H9 (cell line): ENCODE measurements around the gene MYRIP. TPM values are rescaled to one million over a fixed set of nuclear protein-coding genes. Genes with fewer than 3 reads are reported as not detected.

Source experiments
- DNase-seq: peaks from one replicate; pipeline ENCODE4 v3.0.0-alpha.2; 2017
- H2AFZ ChIP-seq: one replicate; pipeline ENCODE4 v1.6.1; 2013; ENCODE audit warnings: mild to moderate bottlenecking, low read length, control low read depth, moderate library complexity
- H2AK5ac ChIP-seq: 2 replicates; pipeline ENCODE4 v1.6.1; 2013; ENCODE audit warnings: low read length, control low read depth, mixed read lengths; ENCODE audit not compliant: insufficient read length
- H2BK120ac ChIP-seq: one replicate; pipeline ENCODE4 v1.6.1; 2013; ENCODE audit warnings: low read depth, mild to moderate bottlenecking, low read length, control low read depth, inconsistent platforms; ENCODE audit not compliant: poor library complexity, severe bottlenecking
- H2BK12ac ChIP-seq: 2 replicates; pipeline ENCODE4 v1.6.1; 2013; ENCODE audit warnings: low read length, control low read depth, mixed read lengths, low read depth; ENCODE audit not compliant: insufficient read length
- H2BK15ac ChIP-seq: 2 replicates; pipeline ENCODE4 v1.6.1; 2013; ENCODE audit warnings: low read depth, low read length, control low read depth
- H2BK20ac ChIP-seq: one replicate; pipeline ENCODE4 v1.6.1; 2013; ENCODE audit warnings: low read depth, mild to moderate bottlenecking, low read length, control low read depth, inconsistent platforms; ENCODE audit not compliant: poor library complexity, severe bottlenecking
- H2BK5ac ChIP-seq: 2 replicates; pipeline ENCODE4 v1.6.1; 2013; ENCODE audit warnings: low read length, control low read depth, mixed read lengths; ENCODE audit not compliant: insufficient read length
- H3K14ac ChIP-seq: 2 replicates; pipeline ENCODE4 v1.6.1; 2013; ENCODE audit warnings: low read length, control low read depth; ENCODE audit not compliant: insufficient read depth
- H3K18ac ChIP-seq: 2 replicates; pipeline ENCODE4 v1.6.1; 2013; ENCODE audit warnings: low read depth, mild to moderate bottlenecking, mixed read lengths, low read length, control low read depth; ENCODE audit not compliant: insufficient read length
- H3K23ac ChIP-seq: 2 replicates; pipeline ENCODE4 v1.6.1; 2013; ENCODE audit warnings: low read length, control low read depth, mixed read lengths, low read depth; ENCODE audit not compliant: insufficient read length
- H3K23me2 ChIP-seq: 2 replicates; pipeline ENCODE4 v1.6.1; 2013; ENCODE audit warnings: low read depth, mild to moderate bottlenecking, mixed read lengths, low read length, control low read depth; ENCODE audit not compliant: insufficient read length, poor library complexity, severe bottlenecking
- H3K27ac ChIP-seq: 2 replicates; pipeline ENCODE4 v1.5.1; 2013; ENCODE audit warnings: low read length, control low read depth, mixed read lengths, low read depth; ENCODE audit not compliant: insufficient read length
- H3K27me3 ChIP-seq: 2 replicates; pipeline ENCODE4 v1.6.1; 2013; ENCODE audit warnings: low read length, control low read depth, inconsistent platforms; ENCODE audit not compliant: insufficient read depth
- H3K4ac ChIP-seq: 2 replicates; pipeline ENCODE4 v1.6.1; 2013; ENCODE audit warnings: low read depth, mild to moderate bottlenecking, control low read depth, inconsistent platforms, low read length, moderate library complexity
- H3K4me1 ChIP-seq: 2 replicates; pipeline ENCODE4 v1.6.1; 2013; ENCODE audit warnings: low read length, control low read depth, inconsistent platforms; ENCODE audit not compliant: insufficient read depth
- H3K4me2 ChIP-seq: 2 replicates; pipeline ENCODE4 v1.6.1; 2013; ENCODE audit warnings: low read length, control low read depth, mixed read lengths; ENCODE audit not compliant: insufficient read length, insufficient read depth
- H3K56ac ChIP-seq: 2 replicates; pipeline ENCODE4 v1.6.1; 2013; ENCODE audit warnings: low read depth, mild to moderate bottlenecking, mixed read lengths, low read length, control low read depth; ENCODE audit not compliant: insufficient read length
- H3K79me1 ChIP-seq: 2 replicates; pipeline ENCODE4 v1.6.1; 2013; ENCODE audit warnings: low read depth, mild to moderate bottlenecking, moderate library complexity, low read length, control low read depth, inconsistent platforms; ENCODE audit not compliant: insufficient read depth, poor library complexity, severe bottlenecking
- H3K79me2 ChIP-seq: 2 replicates; pipeline ENCODE4 v1.6.1; 2013; ENCODE audit warnings: low read length, control low read depth, inconsistent platforms; ENCODE audit not compliant: insufficient read depth
- H3K9ac ChIP-seq: 2 replicates; pipeline ENCODE4 v1.6.1; 2013; ENCODE audit warnings: low read length, control low read depth, mixed read lengths; ENCODE audit not compliant: insufficient read length; ENCODE audit errors: extremely low read depth
- H3K9me3 ChIP-seq: one replicate; pipeline ENCODE4 v1.6.1; 2013; ENCODE audit warnings: low read depth, low read length, inconsistent platforms; ENCODE audit not compliant: control insufficient read depth
- H3T11ph ChIP-seq: one replicate; pipeline ENCODE4 v1.6.1; 2013; ENCODE audit warnings: mild to moderate bottlenecking, low read length, control low read depth, inconsistent platforms
- H4K20me1 ChIP-seq: one replicate; pipeline ENCODE4 v1.6.1; 2013; ENCODE audit not compliant: control insufficient read depth, insufficient read length, insufficient read depth
- H4K5ac ChIP-seq: 2 replicates; pipeline ENCODE4 v1.6.1; 2013; ENCODE audit warnings: low read depth, mild to moderate bottlenecking, mixed read lengths, low read length, control low read depth; ENCODE audit not compliant: insufficient read length
- H4K8ac ChIP-seq: replicated peaks from 2 replicates; pipeline ENCODE4 v1.6.1; 2013; ENCODE audit warnings: low read length, control low read depth, mixed read lengths, low read depth; ENCODE audit not compliant: insufficient read length
- H4K91ac ChIP-seq: 2 replicates; pipeline ENCODE4 v1.6.1; 2013; ENCODE audit warnings: low read depth, mild to moderate bottlenecking, moderate library complexity, mixed read lengths, low read length, control low read depth; ENCODE audit not compliant: insufficient read length
- H3K27ac Mint-ChIP-seq, 3 experiments: 2 replicates in 2 of 3; 3 replicates in 1 of 3; pipeline ENCODE4 v1.8.0; 2020 to 2021; ENCODE audit warnings: mixed read lengths in 3 of 3, mild to moderate bottlenecking in 1 of 3, moderate library complexity in 1 of 3
- H3K27me3 Mint-ChIP-seq: 2 replicates; pipeline ENCODE4 v1.8.0; 2021; ENCODE audit warnings: low read depth, mild to moderate bottlenecking, moderate library complexity, mixed read lengths
- H3K36me3 Mint-ChIP-seq, 3 experiments: 2 replicates in 2 of 3; 3 replicates in 1 of 3; pipeline ENCODE4 v1.8.0; 2020 to 2021; ENCODE audit warnings: low read depth in 3 of 3, mixed read lengths in 3 of 3; ENCODE audit not compliant: insufficient read depth in 1 of 3
- H3K4me1 Mint-ChIP-seq, 2 experiments: 2 replicates each; pipeline ENCODE4 v1.8.0; 2020; ENCODE audit warnings: mixed read lengths in 2 of 2
- H3K4me3 Mint-ChIP-seq, 2 experiments: 2 replicates in 1 of 2; 3 replicates in 1 of 2; pipeline ENCODE4 v1.8.0; 2020 to 2021; ENCODE audit warnings: mild to moderate bottlenecking in 2 of 2, mixed read lengths in 2 of 2, moderate library complexity in 1 of 2
- H3K9me3 Mint-ChIP-seq, 2 experiments: 2 replicates in 1 of 2; 3 replicates in 1 of 2; pipeline ENCODE4 v1.8.0; 2020; ENCODE audit warnings: mild to moderate bottlenecking in 2 of 2, mixed read lengths in 2 of 2, moderate library complexity in 1 of 2
- CTCF ChIP-seq: fragments of 200-600 bp; sonication (generic); conservative IDR thresholded peaks from 3 replicates; pipeline ENCODE4 v1.8.0; 2021; ENCODE audit warnings: antibody characterized with exemption, mild to moderate bottlenecking
- WGBS: extraction: QIAGEN DNeasy Blood & Tissue Kit; methylation state at CpG from one replicate; pipeline ENCODE4 v1.1.7; 2013; ENCODE audit warnings: missing lambda C conversion rate, low lambda C conversion rate, mixed read lengths; ENCODE audit not compliant: insufficient read length; ENCODE audit errors: extremely low coverage; 5-methylcytosine and 5-hydroxymethylcytosine counted together
- total RNA-seq: library from RNA; stranded (reverse); gene quantifications from 2 replicates; pipeline ENCODE4 v1.2.1, GENCODE V29; 2021

Gene MYRIP
- total RNA-seq, 1 experiment from 2014 or later, result 1.8 TPM

- Histone ChIP-seq H2BK12ac (no peak overlapping the region), H3K23me2 (no peaks in the 10 kb centered on the region), H4K5ac (no peak overlapping the region), H3K79me1 (no peaks in the 10 kb centered on the region), H3K79me2 (no peaks in the 10 kb centered on the region), H3K9ac (no peak overlapping the region), H2BK120ac (no peak overlapping the region), H3K4me1 (no peaks in the 10 kb centered on the region), H2AK5ac (no peak overlapping the region), H2BK5ac (no peak overlapping the region), H3K9me3 (no peaks in the 10 kb centered on the region), H3K23ac (no peak overlapping the region), H4K20me1 (no peaks in the 10 kb centered on the region), H3K18ac (no peak overlapping the region), H2BK20ac (no peak overlapping the region), H3K4me2 (no peak overlapping the region), H3T11ph (no peak overlapping the region), H2BK15ac (no peak overlapping the region), H3K56ac (no peak overlapping the region), H3K27me3 (no peaks in the 10 kb centered on the region), H4K8ac (no peak overlapping the region), H3K4ac (no peak overlapping the region), H4K91ac (no peak overlapping the region), H3K27ac (no peak overlapping the region), H3K14ac (no peak overlapping the region), H2AFZ (no peak overlapping the region)
- no peak overlapping the region for H3K4me3 Mint-ChIP-seq
- no peak for TF ChIP-seq CTCF
- no peak overlapping the region for H3K27ac Mint-ChIP-seq
- peaks cover 0 to 2% of the 10 kb centered on the region in 2 experiments; a peak in 1 of 4 replicates for H3K4me1 Mint-ChIP-seq
- H3K36me3 Mint-ChIP-seq, result no peaks in the 10 kb centered on the region
- no peaks in the 10 kb centered on the region; a peak in 1 of 5 replicates for H3K9me3 Mint-ChIP-seq
- no peaks in the 10 kb centered on the region for H3K27me3 Mint-ChIP-seq
- no peak for DNase-seq
- no CpG with 5 or more reads among the region's 3 CpGs for WGBS
Observed at GRCh38 chr3:39791603-39792002, 17.8 kb upstream of the MYRIP start.
